Left kidney (tissue), 8 donors: ENCODE results near the gene EZR. TPM values are rescaled to one million over a fixed set of nuclear protein-coding genes. Genes with fewer than 3 reads are reported as not detected.

Source experiments
- DNase-seq: peaks from one replicate; pipeline ENCODE4 v3.0.0-alpha.2; 2013
- long read RNA-seq, 8 donors: transcript quantifications; one replicate each; lab custom pipeline, GENCODE V29; 2026
- polyA plus RNA-seq: library from polyadenylated mRNA; unstranded; fragments of 120-200 nt; gene quantifications from one replicate; pipeline ENCODE4 v1.2.1, GENCODE V29; 2013; ENCODE audit not compliant: insufficient read length

EZR gene
- 249 TPM for polyA plus RNA-seq
- long read RNA-seq, donor 1, transcript EZR-201 (13 exons, 3,068 nt) = major isoform, 18 of 175 reads
- long read RNA-seq, donor 1, transcript EZR-202 (14 exons, 3,096 nt) = major isoform, 18 of 175 reads
- long read RNA-seq, donor 1, partial matches to known transcripts = 139 of 175 reads
- long read RNA-seq, donor 1, other reads (novel, unspliced or antisense) = 0 of 175 reads
- long read RNA-seq, donor 2, transcript EZR-201 (13 exons, 3,068 nt) = minor isoform, 8 of 83 reads
- long read RNA-seq, donor 2, transcript EZR-202 (14 exons, 3,096 nt) = major isoform, 12 of 83 reads
- long read RNA-seq, donor 2, partial matches to known transcripts = 52 of 83 reads
- long read RNA-seq, donor 2, other reads (novel, unspliced or antisense) = 11 of 83 reads
- long read RNA-seq, donor 3, transcript EZR-201 (13 exons, 3,068 nt) = minor isoform, 15 of 91 reads
- long read RNA-seq, donor 3, transcript EZR-202 (14 exons, 3,096 nt) = major isoform, 19 of 91 reads
- long read RNA-seq, donor 3, partial matches to known transcripts = 47 of 91 reads
- long read RNA-seq, donor 3, other reads (novel, unspliced or antisense) = 10 of 91 reads
- long read RNA-seq, donor 4, partial matches to known transcripts = 7 of 7 reads
- long read RNA-seq, donor 4, other reads (novel, unspliced or antisense) = 0 of 7 reads
- long read RNA-seq, donor 5, transcript EZR-201 (13 exons, 3,068 nt) = minor isoform, 32 of 116 reads
- long read RNA-seq, donor 5, transcript EZR-202 (14 exons, 3,096 nt) = major isoform, 35 of 116 reads
- long read RNA-seq, donor 5, partial matches to known transcripts = 38 of 116 reads
- long read RNA-seq, donor 5, other reads (novel, unspliced or antisense) = 11 of 116 reads
- long read RNA-seq, donor 6, transcript EZR-202 (14 exons, 3,096 nt) = major isoform, 19 of 173 reads
- long read RNA-seq, donor 6, transcript EZR-201 (13 exons, 3,068 nt) = minor isoform, 8 of 173 reads
- long read RNA-seq, donor 6, partial matches to known transcripts = 146 of 173 reads
- long read RNA-seq, donor 6, other reads (novel, unspliced or antisense) = 0 of 173 reads
- long read RNA-seq, donor 7, transcript EZR-202 (14 exons, 3,096 nt) = major isoform, 24 of 220 reads
- long read RNA-seq, donor 7, transcript EZR-201 (13 exons, 3,068 nt) = minor isoform, 16 of 220 reads
- long read RNA-seq, donor 7, partial matches to known transcripts = 166 of 220 reads
- long read RNA-seq, donor 7, other reads (novel, unspliced or antisense) = 14 of 220 reads
- long read RNA-seq, donor 8, transcript EZR-201 (13 exons, 3,068 nt) = minor isoform, 9 of 43 reads
- long read RNA-seq, donor 8, transcript EZR-202 (14 exons, 3,096 nt) = major isoform, 15 of 43 reads
- long read RNA-seq, donor 8, partial matches to known transcripts = 19 of 43 reads
- long read RNA-seq, donor 8, other reads (novel, unspliced or antisense) = 0 of 43 reads

DNA sequence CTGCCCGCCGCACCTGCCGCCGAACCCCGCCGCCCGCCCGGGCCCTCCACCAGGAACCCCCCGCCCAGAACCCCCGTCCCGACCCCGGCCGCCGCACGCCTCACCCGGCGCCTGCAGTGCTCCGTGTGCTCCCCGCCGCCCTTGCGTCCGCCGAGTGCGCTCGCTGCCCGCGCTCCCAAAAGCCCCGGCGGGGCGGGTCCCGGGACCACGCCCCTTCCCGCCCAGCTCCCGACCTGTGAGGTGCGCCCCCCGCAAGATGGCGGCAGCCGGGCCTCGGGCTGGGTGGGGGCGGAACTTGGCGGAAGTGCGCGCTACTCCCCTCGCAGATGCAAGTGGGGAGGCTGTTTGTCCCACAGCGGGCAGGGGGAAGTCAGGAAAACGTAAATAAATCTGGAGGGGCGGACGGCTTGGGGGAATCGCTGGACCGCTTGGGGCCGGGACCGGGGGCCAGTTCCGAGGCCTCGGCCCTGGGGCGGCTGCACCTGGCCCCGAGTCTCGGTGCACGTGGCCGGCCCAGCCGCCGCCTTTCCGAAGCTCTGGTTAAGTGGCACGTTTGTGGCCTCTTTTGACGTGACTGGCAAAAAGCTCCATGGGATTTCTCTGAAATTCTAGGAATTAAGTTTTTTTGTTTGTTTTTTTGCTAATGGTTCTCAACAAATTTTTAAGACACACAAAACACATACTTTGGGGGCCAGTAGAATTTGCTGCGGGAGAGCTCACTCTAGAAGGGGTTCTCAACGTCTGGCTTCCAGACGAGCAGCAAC lies at the start of gene EZR:
Gene EZR, minus strand, starts transcription at position 156 of the 764 bp plus-strand sequence. CDS start 1,275 bp downstream, outside the sequence.
- peak; percentile 77 for DNase-seq

DNA sequence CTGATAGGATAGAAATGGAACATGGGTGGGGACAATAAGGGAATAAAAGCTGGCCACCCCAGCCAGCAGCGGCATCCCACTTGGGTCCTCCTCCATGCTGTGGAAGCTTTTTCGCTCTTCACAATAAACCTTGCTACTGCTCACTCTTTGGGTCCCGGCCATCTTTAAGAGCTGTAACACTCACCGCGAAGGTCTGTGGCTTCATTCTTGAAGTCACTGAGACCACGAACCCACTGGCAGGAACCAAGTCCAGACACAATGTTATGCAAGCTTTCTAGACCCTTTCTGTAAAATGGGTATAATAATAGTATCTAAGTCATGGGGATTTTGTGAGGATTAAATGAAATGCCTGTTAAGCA lies 48.9 kb upstream of the EZR start:
- DNase-seq = no peak

GRCh38 chr6:158867381-158868121 lies 48.4 kb upstream of the EZR start:
- DNase-seq = no peak

DNA sequence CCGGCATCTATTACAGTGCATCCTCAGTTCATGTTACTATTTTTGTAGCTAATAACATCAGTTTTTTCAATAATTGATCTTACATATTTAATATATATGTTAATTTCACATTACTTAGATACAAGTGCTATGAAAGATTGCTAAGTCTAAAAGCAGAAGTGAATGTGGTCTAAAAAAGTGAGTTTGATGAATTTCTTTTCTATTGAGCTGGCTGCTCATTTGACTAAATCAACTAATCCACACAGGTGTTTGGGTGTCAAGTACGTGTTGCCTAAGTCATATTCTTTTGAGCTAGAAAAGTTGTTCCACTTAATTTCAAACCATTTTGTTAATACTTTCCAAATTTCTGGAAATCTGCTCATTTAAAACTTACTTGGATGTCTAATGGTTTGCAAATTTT lies 46.6 kb upstream of the EZR start:
- DNase-seq = no peak

- no peak for DNase-seq
Measured at GRCh38 chr6:158863646-158864045, 44.5 kb upstream of the EZR start.

DNA sequence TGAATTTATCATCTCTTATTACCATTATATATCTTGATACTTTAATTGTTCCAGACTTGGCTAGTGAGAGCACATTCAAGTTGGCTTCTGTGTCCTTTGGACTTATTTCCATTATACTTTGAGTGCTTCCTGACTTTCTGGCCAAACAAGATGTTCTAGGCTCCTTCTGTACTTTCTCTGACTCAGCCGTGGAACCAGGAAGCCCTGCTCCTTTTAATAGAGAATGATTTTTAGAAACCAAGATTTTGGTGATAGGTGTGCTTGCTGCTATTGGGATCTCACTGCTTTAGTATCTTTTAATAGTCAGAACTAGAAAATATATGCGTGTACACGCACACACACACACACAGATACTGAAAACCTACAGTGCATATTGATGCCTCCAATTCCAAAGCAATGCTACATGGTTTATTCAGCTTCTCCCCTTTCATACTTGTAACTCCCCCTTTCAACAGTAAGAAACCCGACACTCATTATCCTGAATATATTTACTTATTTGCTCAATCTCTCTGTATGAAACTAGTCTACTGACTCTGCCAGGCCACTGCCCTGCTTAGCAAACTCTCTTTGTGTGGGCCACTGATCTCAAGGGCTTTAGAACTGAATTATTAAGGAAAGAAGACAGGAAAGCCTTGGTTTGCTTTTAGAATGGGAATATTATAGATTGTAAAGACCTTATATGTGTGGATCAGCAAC lies 42.7 kb upstream of the EZR start:
- no peak for DNase-seq

- DNase-seq = no peak
Measured at GRCh38 chr6:158860279-158860865, 41.2 kb upstream of the EZR start.

GRCh38 chr6:158856261-158856660 lies 37.1 kb upstream of the EZR start:
- DNase-seq = no peak

GRCh38 chr6:158854214-158855101 lies 35.3 kb upstream of the EZR start:
- no peak for DNase-seq

DNA sequence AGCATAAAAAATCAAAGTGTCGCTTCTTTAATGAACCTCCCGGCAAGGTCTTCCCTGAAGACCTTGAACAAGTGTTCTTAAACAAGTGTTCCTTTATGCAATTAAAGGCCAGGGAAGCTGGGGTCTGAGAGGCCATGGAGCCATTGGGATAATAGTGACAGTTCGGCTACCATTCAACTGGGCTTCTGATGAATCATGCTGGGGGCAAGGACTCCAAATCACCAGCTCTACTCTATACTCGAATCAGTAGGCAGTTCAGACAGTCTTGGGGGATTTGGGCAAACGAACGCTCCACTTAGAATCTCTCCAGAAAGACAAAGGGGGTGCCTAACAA lies 34.7 kb upstream of the EZR start:
- no peak for DNase-seq

- peak; percentile 83 for DNase-seq
Measured at GRCh38 chr6:158853072-158853879, 34.1 kb upstream of the EZR start.

DNA sequence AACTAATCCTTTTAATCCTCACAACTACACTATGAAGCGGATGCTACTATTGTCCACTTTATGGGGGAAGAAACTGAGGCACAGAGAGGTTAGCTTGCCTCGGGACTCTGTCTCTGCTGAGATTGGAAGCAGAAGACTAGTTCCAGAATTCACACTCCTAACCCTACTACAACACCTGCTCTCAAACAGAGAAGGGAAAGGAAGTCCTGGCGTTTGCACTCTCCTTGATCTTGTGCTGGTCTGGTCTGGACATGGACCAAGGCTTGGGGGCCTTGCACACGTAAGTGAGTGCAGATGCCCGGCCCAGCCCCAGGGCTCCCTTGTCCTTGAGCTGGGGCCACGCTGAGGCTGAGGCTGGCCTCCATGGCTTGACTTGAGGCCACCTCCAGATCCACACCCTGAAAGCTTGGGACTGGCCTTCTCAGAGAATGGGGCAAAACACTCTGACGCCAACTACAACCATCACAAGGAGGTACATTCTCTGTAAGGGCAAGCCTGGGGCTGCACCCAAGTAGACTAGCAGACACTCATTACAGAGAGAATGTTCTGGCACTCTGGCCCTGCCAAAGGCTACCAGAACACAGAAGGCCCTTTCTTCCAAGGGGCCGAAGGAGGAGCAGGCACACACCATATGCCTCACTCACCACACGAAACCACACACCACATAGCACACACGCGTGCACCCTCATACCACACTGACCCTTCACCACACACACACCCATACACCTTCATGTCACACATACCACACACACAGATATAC lies 33.3 kb upstream of the EZR start:
- no peak for DNase-seq

DNA sequence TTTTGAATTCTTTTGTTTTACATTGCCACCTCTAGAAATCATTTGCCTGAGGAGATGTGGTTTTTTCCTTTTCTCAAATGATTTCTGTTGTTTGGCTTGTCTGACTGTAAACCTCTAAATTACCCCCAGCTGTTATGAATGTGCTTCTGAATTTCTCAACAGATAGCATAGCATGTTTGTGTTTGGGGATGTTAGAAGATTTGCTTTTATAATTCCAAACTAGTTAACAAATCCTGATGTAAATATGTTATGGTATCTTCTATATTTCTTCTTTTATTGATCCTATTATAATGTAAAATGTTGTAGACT lies 31.6 kb upstream of the EZR start:
- no peak for DNase-seq

- DNase-seq = peak; percentile 39
Measured at GRCh38 chr6:158849899-158850806, 31.0 kb upstream of the EZR start.

DNA sequence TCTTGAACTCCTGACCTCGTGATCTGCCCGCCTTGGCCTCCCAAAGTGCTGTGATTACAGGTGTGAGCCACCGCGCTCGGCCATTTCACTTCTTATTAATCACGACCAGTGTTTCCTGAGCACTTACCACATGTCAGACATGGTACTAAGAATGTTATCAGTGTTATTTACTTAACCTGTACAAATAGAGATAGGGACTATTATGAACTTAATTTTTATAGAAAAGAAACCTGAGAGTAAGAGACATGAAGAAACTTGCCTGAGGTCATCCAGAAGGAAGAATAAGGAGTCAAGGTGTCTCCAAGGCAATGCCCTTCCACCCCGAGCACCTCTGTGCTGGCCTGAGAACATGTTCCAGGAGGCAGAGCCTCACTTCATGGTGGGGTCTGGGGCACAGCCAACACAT lies 29.3 kb upstream of the EZR start:
- DNase-seq = no peak

GRCh38 chr6:158847786-158848185 lies 28.6 kb upstream of the EZR start:
- DNase-seq = no peak
